Measurements from ENCODE around the gene RACGAP1.

RACGAP1 gene

GRCh38 chr12:50047693-50048250 lies 22.5 kb upstream of the RACGAP1 start:
- no peak overlapping the region for H3K27ac ChIP-seq
- TF ChIP-seq CTCF (conservative IDR thresholded peaks at IDR 0.05): no peak

- no peak overlapping the region for H3K27ac ChIP-seq
- no peak for TF ChIP-seq CTCF (conservative IDR thresholded peaks at IDR 0.05)
These were observed 18.6 kb upstream of the RACGAP1 start for GRCh38 chr12:50043854-50044253.

- no peak overlapping the region for H3K27ac ChIP-seq
- TF ChIP-seq CTCF (conservative IDR thresholded peaks at IDR 0.05): no peak
These were observed 18.0 kb upstream of the RACGAP1 start for GRCh38 chr12:50043308-50043707.

- no peak overlapping the region for H3K27ac ChIP-seq
- no peak for TF ChIP-seq CTCF (conservative IDR thresholded peaks at IDR 0.05)
These were observed 17.4 kb upstream of the RACGAP1 start for GRCh38 chr12:50042693-50043092.

GRCh38 chr12:50041962-50042361 lies 16.7 kb upstream of the RACGAP1 start:
- H3K27ac ChIP-seq: no peak overlapping the region
- no peak for TF ChIP-seq CTCF (conservative IDR thresholded peaks at IDR 0.05)

GRCh38 chr12:50041062-50041860 lies 16.0 kb upstream of the RACGAP1 start:
- TF ChIP-seq CTCF (conservative IDR thresholded peaks at IDR 0.05): no peak
- no peak overlapping the region for H3K27ac ChIP-seq

- H3K27ac ChIP-seq: no peak overlapping the region
- no peak for TF ChIP-seq CTCF (conservative IDR thresholded peaks at IDR 0.05)
These were observed 15.4 kb upstream of the RACGAP1 start for GRCh38 chr12:50040657-50041056.
